HEK293 (cell line): Measurements from ENCODE around the gene CEP55.

ENCODE experiments used
- CTCF ChIA-PET: fragments of 350-600 bp; formaldehyde crosslinking; extraction: SDS; loops from one replicate; lab custom pipeline; 2021; ENCODE audit warnings: antibody characterized with exemption; lab: Yijun Ruan, JAX
- POLR2A ChIA-PET: fragments of 300-600 bp; formaldehyde crosslinking; extraction: SDS; loops from one replicate; lab custom pipeline; 2020; ENCODE audit warnings: antibody characterized with exemption, inconsistent platforms; lab: Yijun Ruan, JAX
- H3K27ac ChIP-seq: fragments of 200-500 bp; sonication (Bioruptor generic); 2 replicates; pipeline ENCODE4 v1.5.1; 2014; ENCODE audit warnings: low read depth, low read length, control low read depth, inconsistent platforms; ENCODE audit errors: extremely low read depth
- H3K36me3 ChIP-seq, 2 experiments: fragments of 200-500 bp in 1 of 2; sonication (Bioruptor generic) in 1 of 2; 1 replicate in 1 of 2; 2 replicates in 1 of 2; pipeline ENCODE4 v1.5.1; 2014 to 2017; ENCODE audit warnings: inconsistent platforms in 2 of 2, low read length in 2 of 2; ENCODE audit not compliant: control insufficient read depth in 2 of 2, insufficient read depth in 1 of 2
- H3K4me1 ChIP-seq: fragments of 200-500 bp; sonication (Bioruptor generic); 2 replicates; pipeline ENCODE4 v1.5.1; 2014; ENCODE audit warnings: mild to moderate bottlenecking, low read length, inconsistent platforms; ENCODE audit not compliant: control insufficient read depth, insufficient read depth
- H3K4me3 ChIP-seq: 2 replicates; pipeline ENCODE4 v1.5.1; 2011; ENCODE audit warnings: low read depth, mild to moderate bottlenecking, control low read depth, low read length, moderate library complexity
- H3K9me3 ChIP-seq: fragments of 200-500 bp; sonication (Bioruptor generic); 2 replicates; pipeline ENCODE4 v1.5.1; 2014; ENCODE audit warnings: low read depth, low read length, inconsistent platforms; ENCODE audit not compliant: control insufficient read depth, insufficient read depth
- GLI2 ChIP-seq: fragments of 450-650 bp; formaldehyde crosslinking; IDR thresholded peaks from 2 replicates; pipeline ENCODE4; 2017; ENCODE audit warnings: missing biosample characterization, missing genetic modification characterization, low read depth, borderline replicate concordance
- GLIS1 ChIP-seq: fragments of 450-650 bp; formaldehyde crosslinking; IDR thresholded peaks from 2 replicates; pipeline ENCODE4 v1.5.1; 2016; ENCODE audit warnings: missing biosample characterization, missing genetic modification characterization
- RBAK ChIP-seq: fragments of 450-650 bp; formaldehyde crosslinking; IDR thresholded peaks from 2 replicates; pipeline ENCODE4 v1.5.1; 2016; ENCODE audit warnings: missing biosample characterization, missing genetic modification characterization
- SCRT1 ChIP-seq: fragments of 450-650 bp; formaldehyde crosslinking; IDR thresholded peaks from 2 replicates; pipeline ENCODE4 v1.5.1; 2016; ENCODE audit warnings: missing biosample characterization, missing genetic modification characterization, borderline replicate concordance
- SP7 ChIP-seq: fragments of 450-650 bp; formaldehyde crosslinking; IDR thresholded peaks from 2 replicates; pipeline ENCODE4 v1.5.1; 2016; ENCODE audit warnings: missing biosample characterization, missing genetic modification characterization
- ZNF133 ChIP-seq: fragments of 450-650 bp; formaldehyde crosslinking; IDR thresholded peaks from 2 replicates; pipeline ENCODE4 v1.5.1; 2016; ENCODE audit warnings: missing biosample characterization, missing genetic modification characterization
- ZNF146 ChIP-seq: fragments of 450-650 bp; formaldehyde crosslinking; IDR thresholded peaks from 2 replicates; pipeline ENCODE4 v1.5.1; 2016; ENCODE audit warnings: missing biosample characterization, missing genetic modification characterization
- ZNF202 ChIP-seq: fragments of 450-650 bp; formaldehyde crosslinking; IDR thresholded peaks from 2 replicates; pipeline ENCODE4 v1.5.1; 2016; ENCODE audit warnings: missing biosample characterization, missing genetic modification characterization, borderline replicate concordance
- ZNF239 ChIP-seq: fragments of 450-650 bp; formaldehyde crosslinking; IDR thresholded peaks from 2 replicates; pipeline ENCODE4 v1.5.1; 2016; ENCODE audit warnings: missing biosample characterization, missing genetic modification characterization
- ZNF394 ChIP-seq: fragments of 450-650 bp; formaldehyde crosslinking; IDR thresholded peaks from 2 replicates; pipeline ENCODE4 v1.5.1; 2016; ENCODE audit warnings: missing biosample characterization, missing genetic modification characterization, mild to moderate bottlenecking, moderate library complexity, borderline replicate concordance
- ZNF510 ChIP-seq: fragments of 450-650 bp; formaldehyde crosslinking; IDR thresholded peaks from 2 replicates; pipeline ENCODE4 v1.5.1; 2018; ENCODE audit warnings: mild to moderate bottlenecking, missing genetic modification characterization, missing biosample characterization; ENCODE audit not compliant: insufficient replicate concordance
- ZNF521 ChIP-seq: fragments of 450-650 bp; formaldehyde crosslinking; IDR thresholded peaks from 2 replicates; pipeline ENCODE4 v1.5.1; 2017; ENCODE audit warnings: missing biosample characterization, mild to moderate bottlenecking, missing genetic modification characterization
- ZNF558 ChIP-seq: fragments of 450-650 bp; formaldehyde crosslinking; IDR thresholded peaks from 2 replicates; pipeline ENCODE4 v1.5.1; 2016; ENCODE audit warnings: missing biosample characterization, missing genetic modification characterization
- ZNF561 ChIP-seq: fragments of 450-650 bp; IDR thresholded peaks from 2 replicates; pipeline ENCODE4 v1.5.1; 2018; ENCODE audit warnings: missing biosample characterization, missing genetic modification characterization, borderline replicate concordance
- ZNF621 ChIP-seq: fragments of 450-650 bp; formaldehyde crosslinking; IDR thresholded peaks from 2 replicates; pipeline ENCODE4 v1.5.1; 2017; ENCODE audit warnings: missing biosample characterization, missing genetic modification characterization
- ZNF654 ChIP-seq: fragments of 450-650 bp; formaldehyde crosslinking; IDR thresholded peaks from 2 replicates; pipeline ENCODE4 v1.5.1; 2016; ENCODE audit warnings: low read depth, missing biosample characterization, missing genetic modification characterization
- ZNF658 ChIP-seq: fragments of 450-650 bp; formaldehyde crosslinking; IDR thresholded peaks from 2 replicates; pipeline ENCODE4; 2016; ENCODE audit warnings: missing biosample characterization, missing genetic modification characterization
- ZNF747 ChIP-seq: fragments of 450-650 bp; formaldehyde crosslinking; IDR thresholded peaks from 2 replicates; pipeline ENCODE4 v1.5.1; 2016; ENCODE audit warnings: missing biosample characterization, missing genetic modification characterization
- ZNF791 ChIP-seq: fragments of 450-650 bp; formaldehyde crosslinking; IDR thresholded peaks from 2 replicates; pipeline ENCODE4 v1.5.1; 2016; ENCODE audit warnings: missing biosample characterization, missing genetic modification characterization
- TF ChIP-seq, protein P1 (sequence below): fragments of 450-650 bp; formaldehyde crosslinking; IDR thresholded peaks from 2 replicates; pipeline ENCODE4 v1.5.1; 2016; ENCODE audit warnings: missing biosample characterization, missing genetic modification characterization
- TF ChIP-seq, protein P2 (sequence below): IDR thresholded peaks from 2 replicates; pipeline ENCODE4 v1.6.1; 2011; ENCODE audit warnings: mild to moderate bottlenecking, low read depth, low read length, borderline replicate concordance

Gene CEP55

GRCh38 chr10:93482145-93482834 is 14.1 kb upstream of the CEP55 start, which contains the start of gene MYOF (continued):
- TF ChIP-seq ZNF621 (no peak), ZNF133 (tag by site-specific recombination) (no peak)

DNA sequence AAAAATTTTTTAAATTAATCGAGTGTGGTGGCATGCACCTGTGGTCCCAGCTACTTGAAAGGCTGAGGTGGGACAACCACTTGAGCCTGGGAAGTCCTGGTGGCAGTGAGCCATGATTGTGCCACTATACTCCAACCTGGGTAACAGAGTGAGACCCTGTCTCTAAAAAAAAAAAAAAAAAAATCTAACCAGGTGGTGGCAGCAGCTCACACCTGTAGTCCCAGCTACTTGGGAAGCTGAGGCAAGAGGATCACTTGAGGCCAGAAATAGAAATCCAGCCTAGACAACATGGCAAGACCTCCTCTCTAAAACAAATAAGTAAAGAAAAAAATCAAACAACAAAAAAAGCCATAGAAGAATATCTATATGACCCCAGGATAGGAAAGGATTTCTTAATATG is 10.7 kb upstream of the CEP55 start:
- ChIA-PET POLR2A (interaction anchor here (0.7 kb wide), 1 partner anchor 354 kb away, joined by 3 read pairs; no protein-coding TSS in a partner anchor), CTCF (interaction anchor here (0.6 to 15.5 kb wide), 7 partner anchors 25 to 906 kb away, joined by 3 to 435 read pairs (median 6); no protein-coding TSS in a partner anchor)
- Histone ChIP-seq H3K4me1 (no peaks in the 10 kb centered on the region), H3K9me3 (no peaks in the 10 kb centered on the region), H3K27ac (no peak overlapping the region), H3K4me3 (no peak overlapping the region), H3K36me3 (no peaks in the 10 kb centered on the region)
- TF ChIP-seq ZNF521 (tag by site-specific recombination): no peak
- TF ChIP-seq ZNF654 (tag by site-specific recombination): peak; percentile 20; the same call in 1 of the 2 replicates

DNA sequence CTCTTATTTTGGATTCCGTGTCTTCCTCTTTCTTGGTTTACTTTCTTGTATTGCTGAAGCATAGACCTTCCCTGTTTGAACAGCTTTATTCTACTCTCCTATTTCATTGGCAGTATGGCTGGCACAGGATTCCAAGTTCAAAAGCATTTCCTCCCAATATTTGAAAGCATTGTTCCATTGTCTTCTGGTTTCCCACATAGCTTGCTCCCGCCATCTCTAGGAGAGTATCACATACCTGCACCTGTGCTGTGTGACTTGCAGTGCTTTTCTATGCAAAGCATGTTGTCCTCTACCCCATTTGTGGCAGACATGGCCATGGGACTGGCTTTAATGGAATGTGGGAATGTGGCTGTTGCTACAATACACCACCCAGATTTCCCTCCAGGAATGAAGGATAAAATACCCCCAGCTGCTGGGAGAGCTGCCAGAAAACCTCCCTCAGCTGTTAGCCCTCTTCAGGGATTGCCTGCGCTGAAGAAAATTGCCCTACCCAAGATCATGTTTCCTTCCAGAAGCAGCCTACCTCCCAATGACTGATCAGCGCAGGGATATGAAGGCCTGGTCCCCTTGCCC is 7.4 kb upstream of the CEP55 start:
- Histone ChIP-seq H3K4me1 (no peaks in the 10 kb centered on the region), H3K9me3 (no peaks in the 10 kb centered on the region), H3K4me3 (no peak overlapping the region), H3K36me3 (no peaks in the 10 kb centered on the region), H3K27ac (no peak overlapping the region)
- CTCF ChIA-PET: interaction anchor here (0.5 to 15.5 kb wide), 5 partner anchors 22 to 194 kb away, joined by 4 to 435 read pairs (median 20); no protein-coding TSS in a partner anchor
- POLR2A ChIA-PET: no interaction called here
- TF ChIP-seq ZNF558 (tag by site-specific recombination) (no peak), ZNF146 (tag by site-specific recombination) (no peak), ZNF747 (tag by site-specific recombination) (no peak), ZNF791 (no peak), RBAK (tag by site-specific recombination) (no peak), ZNF133 (tag by site-specific recombination) (no peak), ZNF658 (tag by site-specific recombination) (no peak), SP7 (tag by site-specific recombination) (no peak), ZNF394 (tag by site-specific recombination) (no peak), ZNF510 (tag by site-specific recombination) (no peak), GLI2 (tag by site-specific recombination) (no peak), ZNF239 (no peak), ZNF561 (tag by site-specific recombination) (no peak), ZNF202 (tag by site-specific recombination) (no peak), SCRT1 (tag by site-specific recombination) (no peak), GLIS1 (tag by site-specific recombination) (no peak)
- TF ChIP-seq, protein P1, sequence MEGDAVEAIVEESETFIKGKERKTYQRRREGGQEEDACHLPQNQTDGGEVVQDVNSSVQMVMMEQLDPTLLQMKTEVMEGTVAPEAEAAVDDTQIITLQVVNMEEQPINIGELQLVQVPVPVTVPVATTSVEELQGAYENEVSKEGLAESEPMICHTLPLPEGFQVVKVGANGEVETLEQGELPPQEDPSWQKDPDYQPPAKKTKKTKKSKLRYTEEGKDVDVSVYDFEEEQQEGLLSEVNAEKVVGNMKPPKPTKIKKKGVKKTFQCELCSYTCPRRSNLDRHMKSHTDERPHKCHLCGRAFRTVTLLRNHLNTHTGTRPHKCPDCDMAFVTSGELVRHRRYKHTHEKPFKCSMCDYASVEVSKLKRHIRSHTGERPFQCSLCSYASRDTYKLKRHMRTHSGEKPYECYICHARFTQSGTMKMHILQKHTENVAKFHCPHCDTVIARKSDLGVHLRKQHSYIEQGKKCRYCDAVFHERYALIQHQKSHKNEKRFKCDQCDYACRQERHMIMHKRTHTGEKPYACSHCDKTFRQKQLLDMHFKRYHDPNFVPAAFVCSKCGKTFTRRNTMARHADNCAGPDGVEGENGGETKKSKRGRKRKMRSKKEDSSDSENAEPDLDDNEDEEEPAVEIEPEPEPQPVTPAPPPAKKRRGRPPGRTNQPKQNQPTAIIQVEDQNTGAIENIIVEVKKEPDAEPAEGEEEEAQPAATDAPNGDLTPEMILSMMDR (tag by site-specific recombination): no peak
- TF ChIP-seq, protein P2, sequence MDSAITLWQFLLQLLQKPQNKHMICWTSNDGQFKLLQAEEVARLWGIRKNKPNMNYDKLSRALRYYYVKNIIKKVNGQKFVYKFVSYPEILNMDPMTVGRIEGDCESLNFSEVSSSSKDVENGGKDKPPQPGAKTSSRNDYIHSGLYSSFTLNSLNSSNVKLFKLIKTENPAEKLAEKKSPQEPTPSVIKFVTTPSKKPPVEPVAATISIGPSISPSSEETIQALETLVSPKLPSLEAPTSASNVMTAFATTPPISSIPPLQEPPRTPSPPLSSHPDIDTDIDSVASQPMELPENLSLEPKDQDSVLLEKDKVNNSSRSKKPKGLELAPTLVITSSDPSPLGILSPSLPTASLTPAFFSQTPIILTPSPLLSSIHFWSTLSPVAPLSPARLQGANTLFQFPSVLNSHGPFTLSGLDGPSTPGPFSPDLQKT: no peak
